Coronary artery (tissue), 2 donors: ENCODE results near the gene KRTAP4-4.

Experiments
- DNase-seq: peaks from one replicate; pipeline ENCODE4 v3.0.0-alpha.2; 2017; ENCODE audit warnings: low spot score
- H3K27ac ChIP-seq, 2 donors: fragments of 200-600 bp; sonication (generic); one replicate each; pipeline ENCODE4 v1.5.1; 2016 to 2019
- H3K4me3 ChIP-seq: fragments of 200-600 bp; sonication (generic); 2 replicates; pipeline ENCODE4 v1.5.1; 2016; ENCODE audit warnings: mild to moderate bottlenecking, moderate library complexity
- CTCF ChIP-seq: fragments of 200-600 bp; sonication (generic); IDR thresholded peaks from one replicate; pipeline ENCODE4 v1.5.1; 2019; ENCODE audit warnings: antibody characterized with exemption

KRTAP4-4 gene

GRCh38 chr17:41184480-41184961 lies 24.0 kb upstream of the KRTAP4-4 start, which contains the start of gene KRTAP4-1:
Gene KRTAP4-1, minus strand, starts transcription at chr17:41184911. Its CDS starts 57 bp downstream, at chr17:41184854.
- DNase-seq: no peak
- Histone ChIP-seq H3K4me3 (no peak within 1 kb of the TSS), H3K27ac (no peak within 1 kb of the TSS)
- TF ChIP-seq CTCF: no peak

- Histone ChIP-seq H3K4me3 (no peak overlapping the region), H3K27ac (no peak overlapping the region)
- TF ChIP-seq CTCF: no peak
Measured at GRCh38 chr17:41178843-41179616, 18.5 kb upstream of the KRTAP4-4 start.

GRCh38 chr17:41178341-41178740 lies 17.8 kb upstream of the KRTAP4-4 start:
- no peak for DNase-seq
- Histone ChIP-seq H3K4me3 (no peak overlapping the region), H3K27ac (no peak overlapping the region)
- no peak for TF ChIP-seq CTCF

More at GRCh38 chr17:41178843-41179616, 18.5 kb upstream of the KRTAP4-4 start:
- DNase-seq: no peak

GRCh38 chr17:41177727-41178271 lies 17.3 kb upstream of the KRTAP4-4 start, which contains the start of gene KRTAP4-2:
Gene KRTAP4-2, minus strand, starts transcription at chr17:41178221. Its CDS starts 57 bp downstream, at chr17:41178164.
- no peak for TF ChIP-seq CTCF
- Histone ChIP-seq H3K4me3 (no peak within 1 kb of the TSS), H3K27ac (no peak within 1 kb of the TSS)
- no peak for DNase-seq

- H3K27ac ChIP-seq: no peak overlapping the region
- H3K4me3 ChIP-seq: no peak overlapping the region
- TF ChIP-seq CTCF: no peak
- DNase-seq: no peak
Measured at GRCh38 chr17:41176744-41177387, 16.3 kb upstream of the KRTAP4-4 start.

GRCh38 chr17:41171886-41172285 lies 11.3 kb upstream of the KRTAP4-4 start:
- no peak for TF ChIP-seq CTCF
- H3K27ac ChIP-seq: no peak overlapping the region
- H3K4me3 ChIP-seq: no peak overlapping the region
- no peak for DNase-seq
